Upper lobe of left lung (tissue), 6 donors: ENCODE results near the gene KLF7. TPM values are rescaled to one million over a fixed set of nuclear protein-coding genes. Genes with fewer than 3 reads are reported as not detected.
A peak's percentile ranks its signal among the peaks of the same experiment; 100 is the strongest.

Experiments
- ATAC-seq, 2 donors: fragments of 200-7000 bp; cut with Tn5 transposase; one replicate each; pipeline ENCODE4 v1.9.1; 2022; ENCODE audit warnings: mild to moderate bottlenecking in 2 of 2, moderate library complexity in 2 of 2; ENCODE audit not compliant: low FRiP score in 2 of 2
- DNase-seq, 2 donors: peaks; one replicate each; pipeline ENCODE4 v3.0.0-alpha.2; 2019 to 2020
- H3K27ac ChIP-seq, 4 donors: fragments of 200-600 bp; sonication (generic); one replicate each; pipeline ENCODE4 v1.5.1; 2016 to 2019
- H3K27me3 ChIP-seq, 4 donors: fragments of 200-600 bp; sonication (generic); one replicate each; pipeline ENCODE4 v1.5.1; 2017 to 2019
- H3K36me3 ChIP-seq, 4 donors: fragments of 200-600 bp; sonication (generic); one replicate each; pipeline ENCODE4 v1.5.1; 2016 to 2019
- H3K4me1 ChIP-seq, 4 donors: fragments of 200-600 bp; sonication (generic); one replicate each; pipeline ENCODE4 v1.5.1; 2018 to 2019
- H3K4me3 ChIP-seq, 4 donors: fragments of 200-600 bp; sonication (generic); one replicate each; pipeline ENCODE4 v1.5.1; 2017 to 2019; ENCODE audit warnings: mild to moderate bottlenecking in 2 of 4, moderate library complexity in 1 of 4
- H3K9me3 ChIP-seq, 4 donors: fragments of 200-600 bp; sonication (generic); one replicate each; pipeline ENCODE4 v1.5.1; 2018 to 2019
- EP300 ChIP-seq, 4 donors: sonication (generic); formaldehyde crosslinking; IDR thresholded peaks; one replicate each; pipeline ENCODE4 v1.5.1; 2017; ENCODE audit warnings: antibody characterized with exemption in 4 of 4, control low read depth in 2 of 4
- POLR2A ChIP-seq, 4 donors: fragments of 450-650 bp; IDR thresholded peaks; one replicate each; pipeline ENCODE4 v1.5.1; 2016 to 2017; ENCODE audit warnings: antibody characterized with exemption in 4 of 4, mild to moderate bottlenecking in 2 of 4
- POLR2AphosphoS5 ChIP-seq, 2 donors: sonication (generic); formaldehyde crosslinking; IDR thresholded peaks; one replicate each; pipeline ENCODE4 v1.5.1; 2017; ENCODE audit warnings: antibody characterized with exemption in 2 of 2
- WGBS, 2 donors: methylation state at CpG; one replicate each; pipeline ENCODE4 v1.1.5; 2017 to 2018; 5-methylcytosine and 5-hydroxymethylcytosine counted together
- total RNA-seq, 6 donors: library from RNA; depleted of rRNA in 4 of 6; stranded (reverse); fragments of >200 nt in 4 of 6; gene quantifications; one replicate each; pipeline versions ENCODE4 v1.1.0 to v1.2.1, GENCODE V29; 2016 to 2021
- TF ChIP-seq, protein P1 (sequence below), 6 experiments: fragments of 450-650 bp in 4 of 6; fragments of 200-600 bp in 2 of 6; sonication (generic) in 2 of 6; IDR thresholded peaks; one replicate each; pipeline ENCODE4 v1.5.1; 2016 to 2019; ENCODE audit warnings: antibody characterized with exemption in 6 of 6
- donor health status: DM: no; HTN: no; CAD: no; lungs with moderate emphysema.
- donor health status: DM: no; HTN: yes; CAD: no; lungs with severe emphysema.

The KLF7 gene
- total RNA-seq, 6 donors from 2014 or later: 15.4 to 50.5 (median 22.4) TPM

DNA sequence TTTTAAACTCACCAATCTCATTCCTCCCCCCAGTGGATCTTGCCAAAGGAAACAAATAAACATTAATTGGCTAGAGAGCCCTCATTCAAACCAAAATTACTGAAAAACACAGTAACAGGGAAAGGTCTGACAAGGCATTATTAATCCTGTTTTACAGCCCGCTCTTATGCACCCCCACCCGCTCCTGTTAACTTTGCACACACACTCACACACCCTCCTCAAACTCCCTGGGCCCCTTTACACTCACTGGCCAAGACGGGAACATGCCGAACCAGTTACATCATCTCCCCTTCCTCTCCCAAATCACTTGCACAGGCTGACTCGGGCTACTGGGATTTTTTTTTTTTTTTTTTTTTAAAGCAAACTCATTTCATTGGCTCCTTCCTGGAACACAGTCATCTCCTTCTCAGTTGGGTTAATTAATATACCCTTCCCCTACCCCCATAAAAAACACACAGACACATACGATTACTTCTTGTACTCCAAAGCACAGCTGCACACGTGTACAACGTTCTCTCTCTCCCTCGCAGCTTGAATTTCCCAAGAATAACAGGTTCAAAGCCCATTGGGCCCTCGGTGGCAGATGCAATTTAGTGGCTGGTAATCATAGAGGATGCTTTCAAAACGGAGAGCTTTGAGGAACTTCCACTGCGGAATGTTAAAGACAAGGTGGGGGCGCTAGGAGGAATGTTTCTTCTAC lies 31.8 kb downstream of the KLF7 start:
- no peaks in the 10 kb centered on the region for H3K9me3 ChIP-seq
- 35 to 42% methylated on average over 13 of the region's 13 CpGs for WGBS, 2 donors
- peak in 1 of 2 donors; percentile 81 for DNase-seq
- no peaks in the 10 kb centered on the region for H3K27me3 ChIP-seq
- peaks cover 76 to 86% (median 78%) of the 10 kb centered on the region in 4 donors for H3K4me1 ChIP-seq
- TF ChIP-seq, protein P1, sequence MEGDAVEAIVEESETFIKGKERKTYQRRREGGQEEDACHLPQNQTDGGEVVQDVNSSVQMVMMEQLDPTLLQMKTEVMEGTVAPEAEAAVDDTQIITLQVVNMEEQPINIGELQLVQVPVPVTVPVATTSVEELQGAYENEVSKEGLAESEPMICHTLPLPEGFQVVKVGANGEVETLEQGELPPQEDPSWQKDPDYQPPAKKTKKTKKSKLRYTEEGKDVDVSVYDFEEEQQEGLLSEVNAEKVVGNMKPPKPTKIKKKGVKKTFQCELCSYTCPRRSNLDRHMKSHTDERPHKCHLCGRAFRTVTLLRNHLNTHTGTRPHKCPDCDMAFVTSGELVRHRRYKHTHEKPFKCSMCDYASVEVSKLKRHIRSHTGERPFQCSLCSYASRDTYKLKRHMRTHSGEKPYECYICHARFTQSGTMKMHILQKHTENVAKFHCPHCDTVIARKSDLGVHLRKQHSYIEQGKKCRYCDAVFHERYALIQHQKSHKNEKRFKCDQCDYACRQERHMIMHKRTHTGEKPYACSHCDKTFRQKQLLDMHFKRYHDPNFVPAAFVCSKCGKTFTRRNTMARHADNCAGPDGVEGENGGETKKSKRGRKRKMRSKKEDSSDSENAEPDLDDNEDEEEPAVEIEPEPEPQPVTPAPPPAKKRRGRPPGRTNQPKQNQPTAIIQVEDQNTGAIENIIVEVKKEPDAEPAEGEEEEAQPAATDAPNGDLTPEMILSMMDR (IDR thresholded peaks at IDR 0.05): no peak
- TF ChIP-seq POLR2A (IDR thresholded peaks at IDR 0.05) (no peak), POLR2AphosphoS5 (IDR thresholded peaks at IDR 0.05) (peak; percentile 75 to 84), EP300 (IDR thresholded peaks at IDR 0.05) (peak in 2 of 4 donors; percentile 86 to 88)
- ATAC-seq: peak; percentile 93 to 94
- no peak overlapping the region for H3K4me3 ChIP-seq
- no peaks in the 10 kb centered on the region for H3K36me3 ChIP-seq
- peak overlapping the region; percentile 71 to 78 (median 75) for H3K27ac ChIP-seq

DNA sequence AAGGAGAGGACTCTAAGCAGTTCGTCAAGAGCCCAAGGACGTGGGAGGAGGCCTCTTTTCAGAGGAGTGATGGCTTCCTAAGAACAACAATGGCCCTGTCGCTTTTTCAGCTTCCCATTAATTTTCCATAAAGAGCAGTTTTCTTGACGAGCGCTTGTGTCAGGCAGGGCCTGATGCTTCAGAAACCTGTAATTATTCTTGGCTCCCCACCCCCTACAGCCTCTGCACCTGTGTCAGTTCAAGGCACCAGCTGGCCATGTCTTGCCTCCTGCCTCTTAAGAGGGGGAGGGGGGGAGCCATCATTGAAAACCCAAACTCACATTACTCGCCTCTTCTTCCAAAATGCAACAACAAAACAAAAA lies 32.3 kb downstream of the KLF7 start:
- Histone ChIP-seq H3K36me3 (no peaks in the 10 kb centered on the region), H3K27ac (peak overlapping the region; percentile 38 to 78 (median 67)), H3K4me1 (peaks cover 76 to 85% (median 80%) of the 10 kb centered on the region in 4 donors), H3K9me3 (no peaks in the 10 kb centered on the region), H3K27me3 (no peaks in the 10 kb centered on the region), H3K4me3 (no peak overlapping the region)
- DNase-seq (no peak), ATAC-seq (peak in 1 of 2 donors; percentile 1)
- WGBS, 2 donors: 60 to 70% methylated on average over 6 of the region's 6 CpGs
- TF ChIP-seq POLR2A (IDR thresholded peaks at IDR 0.05) (no peak), POLR2AphosphoS5 (IDR thresholded peaks at IDR 0.05) (no peak), EP300 (IDR thresholded peaks at IDR 0.05) (no peak)
- TF ChIP-seq, protein P1 (IDR thresholded peaks at IDR 0.05): no peak

DNA sequence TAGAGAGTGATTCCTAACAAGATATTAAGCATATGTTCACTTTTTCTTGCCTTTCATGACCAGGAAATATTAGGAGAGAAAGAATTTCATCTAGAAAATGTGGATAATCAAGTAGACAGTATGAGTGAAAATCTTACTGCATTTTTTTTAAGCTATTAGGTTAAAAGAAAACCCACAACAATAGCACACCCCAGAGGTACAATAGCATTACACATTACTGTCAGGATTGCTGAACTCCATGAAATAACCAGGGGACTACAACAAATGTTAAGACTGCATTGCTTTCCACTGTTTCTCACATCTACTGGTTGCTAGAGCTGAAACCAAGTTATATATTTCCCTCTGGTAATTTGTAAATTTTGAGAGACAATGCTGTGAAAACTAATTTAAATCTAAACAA lies 33.7 kb downstream of the KLF7 start:
- H3K27me3 ChIP-seq: no peaks in the 10 kb centered on the region
- peak overlapping the region; percentile 35 to 78 (median 67) for H3K27ac ChIP-seq
- DNase-seq (no peak), ATAC-seq (no peak)
- no peaks in the 10 kb centered on the region for H3K9me3 ChIP-seq
- H3K4me1 ChIP-seq: peaks cover 69 to 80% (median 75%) of the 10 kb centered on the region in 4 donors
- H3K4me3 ChIP-seq: no peak overlapping the region
- TF ChIP-seq, protein P1 (IDR thresholded peaks at IDR 0.05): no peak
- TF ChIP-seq POLR2A (IDR thresholded peaks at IDR 0.05) (no peak), EP300 (IDR thresholded peaks at IDR 0.05) (no peak), POLR2AphosphoS5 (IDR thresholded peaks at IDR 0.05) (no peak)
- no peaks in the 10 kb centered on the region for H3K36me3 ChIP-seq

DNA sequence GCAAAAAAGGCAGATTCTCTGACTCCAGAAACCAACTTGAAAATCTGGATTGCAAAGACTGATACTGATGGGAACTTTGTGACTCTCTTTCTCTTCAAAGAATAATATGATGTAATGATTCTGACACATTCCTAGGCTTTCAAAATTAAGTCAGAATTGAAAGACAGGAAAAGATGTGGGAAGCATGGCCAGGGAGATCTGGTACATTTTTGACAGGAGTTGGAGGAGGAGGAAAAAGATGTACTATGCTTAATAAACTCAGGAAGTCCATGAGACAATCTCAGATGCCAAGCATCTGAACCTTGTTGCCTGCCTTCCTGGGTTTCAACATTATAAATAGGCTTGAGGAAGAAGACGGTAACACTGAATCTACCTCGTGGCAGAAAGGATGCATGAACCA lies 34.2 kb downstream of the KLF7 start:
- H3K27me3 ChIP-seq: no peaks in the 10 kb centered on the region
- DNase-seq (no peak), ATAC-seq (no peak)
- H3K4me1 ChIP-seq: peaks cover 67 to 80% (median 72%) of the 10 kb centered on the region in 4 donors
- H3K27ac ChIP-seq: peak overlapping the region; percentile 35 to 78 (median 67)
- H3K9me3 ChIP-seq: no peaks in the 10 kb centered on the region
- 34 to 59% methylated on average over 2 of the region's 2 CpGs for WGBS, 2 donors
- TF ChIP-seq POLR2A (IDR thresholded peaks at IDR 0.05): no peak
- TF ChIP-seq, protein P1 (IDR thresholded peaks at IDR 0.05): no peak
- TF ChIP-seq EP300 (IDR thresholded peaks at IDR 0.05): peak in 2 of 4 donors; percentile 19 to 64
- peak in 1 of 2 donors; percentile 54 for TF ChIP-seq POLR2AphosphoS5 (IDR thresholded peaks at IDR 0.05)
- H3K4me3 ChIP-seq: no peak overlapping the region
- no peaks in the 10 kb centered on the region for H3K36me3 ChIP-seq
